Neural crest cell (in vitro differentiated cells): ENCODE data around the gene OR2C3. TPM values are rescaled to one million over a fixed set of nuclear protein-coding genes. Genes with fewer than 3 reads are reported as not detected.
"Not testable (repeated sequence)": the region's sequence is repeated elsewhere in the genome, so short reads cannot be mapped to it uniquely, and the experiment has no call there.

Source experiments
- DNase-seq: peaks from one replicate; pipeline ENCODE4 v3.0.0; 2021; ENCODE audit warnings: low read depth, mixed read lengths, low spot score
- H3K27ac Mint-ChIP-seq: one replicate; pipeline ENCODE4 v1.8.0; 2021; ENCODE audit warnings: mild to moderate bottlenecking, mixed read lengths; ENCODE audit not compliant: unreplicated experiment
- H3K27me3 Mint-ChIP-seq: 2 replicates; pipeline ENCODE4 v1.8.0; 2021; ENCODE audit warnings: low read depth, mild to moderate bottlenecking, mixed read lengths
- H3K36me3 Mint-ChIP-seq: 2 replicates; pipeline ENCODE4 v1.8.0; 2021; ENCODE audit warnings: low read depth, mild to moderate bottlenecking, mixed read lengths
- H3K4me1 Mint-ChIP-seq: 2 replicates; pipeline ENCODE4 v1.8.0; 2021; ENCODE audit warnings: mixed read lengths
- H3K4me3 Mint-ChIP-seq: one replicate; pipeline ENCODE4 v1.8.0; 2021; ENCODE audit warnings: mild to moderate bottlenecking, mixed read lengths
- H3K9me3 Mint-ChIP-seq: 2 replicates; pipeline ENCODE4 v1.8.0; 2021; ENCODE audit warnings: mixed read lengths
- total RNA-seq: library from RNA; stranded (reverse); gene quantifications from 2 replicates; pipeline ENCODE4 v1.2.1, GENCODE V29; 2021
- TF ChIP-seq, protein P1 (sequence below): fragments of 200-600 bp; sonication (generic); conservative IDR thresholded peaks from 2 replicates; pipeline ENCODE4 v1.5.0; 2021; ENCODE audit warnings: antibody characterized with exemption, mild to moderate bottlenecking

Gene OR2C3
- total RNA-seq, 1 donor from 2014 or later: not detected

DNA sequence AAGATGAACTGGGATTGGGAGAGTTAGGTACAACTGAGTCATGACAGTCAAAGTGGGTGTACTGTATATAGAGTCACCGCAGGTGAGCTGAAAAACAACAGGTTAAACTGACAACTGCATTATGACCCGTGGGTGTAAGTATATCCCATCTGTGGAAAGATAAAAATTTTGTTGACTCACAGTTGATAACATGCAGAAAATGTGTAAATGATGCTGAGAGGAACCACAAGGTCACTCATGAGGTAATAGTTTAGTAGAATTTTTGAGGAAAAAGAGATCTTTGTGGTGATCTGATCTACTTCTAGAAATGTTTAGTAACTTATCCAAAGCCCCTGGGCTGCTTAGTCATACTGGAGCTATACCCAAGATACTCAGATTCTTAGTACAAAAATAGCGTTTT is 838 bp downstream of the OR2C3 start:
- Mint-ChIP-seq H3K9me3 (no peaks in the 10 kb centered on the region), H3K27ac (peak overlapping the region; percentile 70), H3K36me3 (no peaks in the 10 kb centered on the region), H3K27me3 (no peaks in the 10 kb centered on the region), H3K4me3 (no peak overlapping the region), H3K4me1 (no peaks in the 10 kb centered on the region)
- no peak for DNase-seq
- TF ChIP-seq, protein P1, sequence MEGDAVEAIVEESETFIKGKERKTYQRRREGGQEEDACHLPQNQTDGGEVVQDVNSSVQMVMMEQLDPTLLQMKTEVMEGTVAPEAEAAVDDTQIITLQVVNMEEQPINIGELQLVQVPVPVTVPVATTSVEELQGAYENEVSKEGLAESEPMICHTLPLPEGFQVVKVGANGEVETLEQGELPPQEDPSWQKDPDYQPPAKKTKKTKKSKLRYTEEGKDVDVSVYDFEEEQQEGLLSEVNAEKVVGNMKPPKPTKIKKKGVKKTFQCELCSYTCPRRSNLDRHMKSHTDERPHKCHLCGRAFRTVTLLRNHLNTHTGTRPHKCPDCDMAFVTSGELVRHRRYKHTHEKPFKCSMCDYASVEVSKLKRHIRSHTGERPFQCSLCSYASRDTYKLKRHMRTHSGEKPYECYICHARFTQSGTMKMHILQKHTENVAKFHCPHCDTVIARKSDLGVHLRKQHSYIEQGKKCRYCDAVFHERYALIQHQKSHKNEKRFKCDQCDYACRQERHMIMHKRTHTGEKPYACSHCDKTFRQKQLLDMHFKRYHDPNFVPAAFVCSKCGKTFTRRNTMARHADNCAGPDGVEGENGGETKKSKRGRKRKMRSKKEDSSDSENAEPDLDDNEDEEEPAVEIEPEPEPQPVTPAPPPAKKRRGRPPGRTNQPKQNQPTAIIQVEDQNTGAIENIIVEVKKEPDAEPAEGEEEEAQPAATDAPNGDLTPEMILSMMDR: no peak

DNA sequence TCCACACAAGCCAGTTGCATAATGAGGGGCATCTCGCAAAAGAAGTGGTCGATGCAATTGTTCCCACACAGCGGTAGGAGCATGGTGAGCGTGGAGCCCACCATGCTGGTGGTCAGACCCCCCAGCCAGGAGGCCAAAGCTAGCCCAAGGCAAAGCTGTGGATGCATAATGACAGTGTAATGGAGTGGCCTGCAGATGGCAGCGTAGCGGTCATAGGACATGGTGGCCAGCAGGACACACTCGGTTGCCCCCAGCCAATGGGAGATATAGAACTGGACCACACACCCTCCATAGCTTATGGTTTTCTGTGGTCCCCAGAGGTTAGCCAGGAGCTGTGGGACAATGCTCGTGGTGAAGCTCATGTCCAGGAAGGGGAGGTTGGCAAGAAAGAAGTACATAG is 4.3 kb downstream of the OR2C3 start:
- TF ChIP-seq, protein P1: no peak
- DNase-seq: no peak
- Mint-ChIP-seq H3K27ac (no peak overlapping the region), H3K27me3 (peaks cover 7% of the 10 kb centered on the region), H3K36me3 (no peaks in the 10 kb centered on the region), H3K9me3 (no peaks in the 10 kb centered on the region), H3K4me1 (no peaks in the 10 kb centered on the region), H3K4me3 (no peak overlapping the region)

DNA sequence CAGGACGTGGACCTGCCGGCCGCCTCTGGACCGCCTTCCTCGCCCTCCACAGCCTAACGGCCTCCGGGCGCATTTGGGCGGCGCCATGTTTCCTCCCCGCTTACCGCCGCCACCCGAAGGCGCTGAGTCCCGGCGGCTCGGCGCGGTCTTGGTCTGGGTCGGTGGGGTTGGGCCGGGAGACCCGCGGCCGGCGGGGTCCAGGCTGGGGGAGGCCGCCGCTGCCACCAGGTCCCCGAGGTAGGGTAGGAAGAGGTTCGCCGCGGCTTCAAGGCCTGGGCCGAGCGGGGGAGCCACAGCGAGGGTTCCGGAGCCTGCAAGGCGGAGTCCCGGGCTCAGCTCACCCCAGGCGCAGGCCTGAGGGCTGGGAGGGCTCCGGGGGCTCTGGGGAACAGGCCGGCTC is 5.5 kb downstream of the OR2C3 start:
- H3K27me3 Mint-ChIP-seq: peaks cover 14% of the 10 kb centered on the region
- no peaks in the 10 kb centered on the region for H3K4me1 Mint-ChIP-seq
- H3K9me3 Mint-ChIP-seq: no peaks in the 10 kb centered on the region
- TF ChIP-seq, protein P1: no peak
- no peaks in the 10 kb centered on the region for H3K36me3 Mint-ChIP-seq
- no peak overlapping the region for H3K27ac Mint-ChIP-seq
- no peak overlapping the region for H3K4me3 Mint-ChIP-seq
- DNase-seq: no peak

DNA sequence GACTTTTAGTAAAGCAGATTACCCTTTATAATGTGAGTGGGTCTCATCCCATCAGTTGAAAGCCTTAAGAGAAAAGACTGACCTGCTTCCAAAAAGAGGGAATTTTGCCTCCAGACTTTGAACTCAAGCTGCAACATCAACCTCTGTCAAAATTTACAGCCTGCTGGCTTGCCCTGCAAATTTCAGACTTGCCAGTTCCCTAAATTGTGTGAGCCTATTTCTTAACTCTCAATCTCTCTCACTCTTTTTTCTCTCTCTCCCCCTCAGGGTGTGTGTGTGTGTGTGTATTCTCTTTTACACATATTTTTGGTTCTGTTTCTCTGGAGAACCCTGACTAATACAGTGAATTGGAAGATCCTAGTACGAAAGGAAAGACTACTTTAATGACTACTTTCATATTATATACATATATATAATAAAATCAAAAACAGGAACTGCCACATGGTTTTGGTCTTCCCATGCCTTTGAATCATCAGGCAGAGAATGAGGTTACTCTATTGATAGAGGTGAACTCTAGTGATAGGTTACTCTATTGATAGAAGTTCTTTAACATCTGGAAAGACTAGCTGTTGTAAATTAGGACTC is 6.4 kb downstream of the OR2C3 start:
- H3K36me3 Mint-ChIP-seq: no peaks in the 10 kb centered on the region
- H3K4me1 Mint-ChIP-seq: no peaks in the 10 kb centered on the region
- peaks cover 14% of the 10 kb centered on the region for H3K27me3 Mint-ChIP-seq
- H3K9me3 Mint-ChIP-seq: no peaks in the 10 kb centered on the region
- no peak for DNase-seq
- no peak overlapping the region for H3K27ac Mint-ChIP-seq
- H3K4me3 Mint-ChIP-seq: no peak overlapping the region
- TF ChIP-seq, protein P1: no peak

DNA sequence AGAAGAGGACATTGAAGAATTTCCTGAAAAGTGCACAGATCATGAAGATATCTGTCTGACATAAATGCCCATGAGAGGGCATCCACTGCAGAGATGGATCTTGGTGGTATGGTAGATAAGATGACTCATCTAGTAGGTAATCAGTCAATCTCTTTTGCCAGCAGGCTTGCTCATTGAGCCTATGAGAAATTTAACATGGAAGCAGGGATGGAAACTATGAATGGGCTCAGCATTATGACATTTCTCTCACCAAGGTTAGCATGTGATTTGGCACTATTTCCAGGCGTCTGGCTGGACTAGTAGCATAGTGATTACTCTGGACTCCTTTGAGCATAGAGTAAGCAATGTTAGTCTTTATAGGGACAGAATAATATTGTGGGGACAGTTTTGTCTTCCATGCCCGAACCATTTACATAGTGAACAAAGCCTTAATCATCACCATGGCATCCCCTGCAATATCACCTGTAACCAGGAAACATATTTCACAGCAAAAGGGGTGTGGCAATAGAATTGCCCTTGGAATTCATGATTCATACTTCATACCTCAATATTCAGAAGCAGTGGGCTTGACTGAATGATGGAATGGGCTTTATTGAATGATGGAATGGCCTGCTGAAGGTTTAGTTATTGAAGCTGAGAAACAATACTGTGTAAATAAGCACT is 7.3 kb downstream of the OR2C3 start:
- Mint-ChIP-seq H3K27ac (no peak overlapping the region), H3K9me3 (no peaks in the 10 kb centered on the region), H3K36me3 (no peaks in the 10 kb centered on the region), H3K4me1 (no peaks in the 10 kb centered on the region), H3K27me3 (peaks cover 14% of the 10 kb centered on the region), H3K4me3 (no peak overlapping the region)
- TF ChIP-seq, protein P1: no peak
- no peak for DNase-seq

DNA sequence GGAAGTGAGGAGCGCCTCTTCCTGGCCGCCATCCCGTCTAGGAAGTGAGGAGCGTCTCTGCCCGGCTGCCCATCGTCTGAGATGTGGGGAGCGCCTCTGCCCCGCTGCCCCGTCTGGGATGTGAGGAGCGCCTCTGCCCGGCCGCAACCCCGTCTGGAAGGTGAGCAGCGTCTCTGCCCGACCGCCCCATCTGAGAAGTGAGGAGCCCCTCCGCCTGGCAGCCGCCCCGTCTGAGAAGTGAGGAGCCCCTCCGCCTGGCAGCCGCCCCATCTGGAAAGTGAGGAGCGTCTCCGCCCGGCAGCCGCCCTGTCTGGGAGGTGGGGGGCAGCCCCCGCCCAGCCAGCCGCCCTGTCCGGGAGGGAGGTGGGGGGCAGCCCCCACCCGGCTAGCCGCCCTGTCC is 14.4 kb downstream of the OR2C3 start:
- H3K27me3 Mint-ChIP-seq, H3K9me3 Mint-ChIP-seq, H3K4me1 Mint-ChIP-seq, H3K27ac Mint-ChIP-seq, H3K4me3 Mint-ChIP-seq, H3K36me3 Mint-ChIP-seq, DNase-seq: not testable (repeated sequence)
